ENCODE results near the gene LRRC59. TPM values are rescaled to one million over a fixed set of nuclear protein-coding genes. Genes with fewer than 3 reads are reported as not detected.
A peak's percentile ranks its signal among the peaks of the same experiment; 100 is the strongest.

Gene LRRC59
- total and polyA plus RNA-seq, 2 of the 13 experiments (the other 11 are each of a cell fraction or from before 2014, with no cell fraction given): 87.3 to 222 TPM

DNA sequence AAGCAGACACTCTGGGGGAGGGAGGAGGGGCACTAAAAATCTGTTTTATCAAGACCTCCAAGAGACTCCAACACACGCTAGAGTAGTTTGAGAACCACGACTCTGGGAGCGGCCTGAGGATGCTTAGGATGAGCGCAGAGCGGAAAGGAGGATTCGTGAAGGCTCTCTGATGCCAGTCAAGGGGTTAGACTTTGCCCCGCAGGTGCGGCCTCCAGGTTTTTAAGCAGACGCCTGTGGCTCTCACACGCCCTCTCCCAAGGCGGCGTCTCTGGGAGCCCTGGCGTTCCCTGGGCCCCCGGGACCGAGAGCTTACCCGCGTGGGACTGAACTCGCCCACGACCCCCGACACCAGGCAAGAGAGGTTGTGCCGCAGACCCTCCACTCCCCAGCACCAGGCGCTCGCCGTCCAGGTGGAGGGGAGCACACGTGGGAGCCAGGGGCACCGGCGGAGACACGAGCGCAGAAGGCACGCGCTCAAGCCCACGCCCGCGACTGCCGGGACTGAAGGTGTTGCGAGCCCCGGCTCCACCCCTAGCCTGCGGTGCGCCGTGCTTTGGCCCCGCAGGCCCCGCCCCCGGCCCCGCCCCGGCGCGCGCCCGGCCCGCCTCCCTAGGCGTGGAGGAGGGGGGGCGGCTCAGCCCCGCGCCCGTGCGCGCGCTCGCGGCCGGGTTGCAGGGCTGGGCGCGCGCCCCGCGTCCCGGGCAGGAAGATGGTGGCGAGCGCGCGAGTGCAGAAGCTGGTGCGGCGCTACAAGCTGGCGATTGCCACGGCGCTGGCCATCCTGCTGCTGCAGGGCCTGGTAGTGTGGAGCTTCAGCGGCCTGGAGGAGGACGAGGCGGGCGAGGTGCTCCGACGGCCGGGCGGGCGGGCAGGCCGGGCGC, 51.7 kb downstream of the LRRC59 start, which contains the start of gene XYLT2 (continued):
- TF ChIP-seq, protein P1, sequence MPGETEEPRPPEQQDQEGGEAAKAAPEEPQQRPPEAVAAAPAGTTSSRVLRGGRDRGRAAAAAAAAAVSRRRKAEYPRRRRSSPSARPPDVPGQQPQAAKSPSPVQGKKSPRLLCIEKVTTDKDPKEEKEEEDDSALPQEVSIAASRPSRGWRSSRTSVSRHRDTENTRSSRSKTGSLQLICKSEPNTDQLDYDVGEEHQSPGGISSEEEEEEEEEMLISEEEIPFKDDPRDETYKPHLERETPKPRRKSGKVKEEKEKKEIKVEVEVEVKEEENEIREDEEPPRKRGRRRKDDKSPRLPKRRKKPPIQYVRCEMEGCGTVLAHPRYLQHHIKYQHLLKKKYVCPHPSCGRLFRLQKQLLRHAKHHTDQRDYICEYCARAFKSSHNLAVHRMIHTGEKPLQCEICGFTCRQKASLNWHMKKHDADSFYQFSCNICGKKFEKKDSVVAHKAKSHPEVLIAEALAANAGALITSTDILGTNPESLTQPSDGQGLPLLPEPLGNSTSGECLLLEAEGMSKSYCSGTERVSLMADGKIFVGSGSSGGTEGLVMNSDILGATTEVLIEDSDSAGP (CRISPR knock-in tag; IDR thresholded peaks at IDR 0.05; ENCODE audit: borderline replicate concordance): peak; percentile 90
- TF ChIP-seq ZNF567 (CRISPR knock-in tag; IDR thresholded peaks at IDR 0.05; ENCODE audit: borderline replicate concordance): no peak
- no peak for TF ChIP-seq ZNF589 (CRISPR knock-in tag; conservative IDR thresholded peaks at IDR 0.05)
- 0 out of 2 replicates have a peak, but pooled peaks have one; percentile 5 for TF ChIP-seq ZNF329 (CRISPR knock-in tag; IDR thresholded peaks at IDR 0.05; ENCODE audit: low read depth)
- TF ChIP-seq ZNF350 (CRISPR knock-in tag; IDR thresholded peaks at IDR 0.05; ENCODE audit: borderline replicate concordance, low read depth): peak; percentile 33; the same call in 1 of the 2 replicates
- TF ChIP-seq EEA1 (CRISPR knock-in tag; IDR thresholded peaks at IDR 0.05; ENCODE audit: borderline replicate concordance): 0 out of 2 replicates have a peak, but pooled peaks have one; percentile 18
- TF ChIP-seq, protein P2, sequence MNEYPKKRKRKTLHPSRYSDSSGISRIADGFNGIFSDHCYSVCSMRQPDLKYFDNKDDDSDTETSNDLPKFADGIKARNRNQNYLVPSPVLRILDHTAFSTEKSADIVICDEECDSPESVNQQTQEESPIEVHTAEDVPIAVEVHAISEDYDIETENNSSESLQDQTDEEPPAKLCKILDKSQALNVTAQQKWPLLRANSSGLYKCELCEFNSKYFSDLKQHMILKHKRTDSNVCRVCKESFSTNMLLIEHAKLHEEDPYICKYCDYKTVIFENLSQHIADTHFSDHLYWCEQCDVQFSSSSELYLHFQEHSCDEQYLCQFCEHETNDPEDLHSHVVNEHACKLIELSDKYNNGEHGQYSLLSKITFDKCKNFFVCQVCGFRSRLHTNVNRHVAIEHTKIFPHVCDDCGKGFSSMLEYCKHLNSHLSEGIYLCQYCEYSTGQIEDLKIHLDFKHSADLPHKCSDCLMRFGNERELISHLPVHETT (CRISPR knock-in tag; conservative IDR thresholded peaks at IDR 0.05): 0 out of 2 replicates have a peak, but pooled peaks have one; percentile 3
- no peak for TF ChIP-seq HMGA1 (CRISPR knock-in tag; conservative IDR thresholded peaks at IDR 0.05)
- TF ChIP-seq, protein P3, sequence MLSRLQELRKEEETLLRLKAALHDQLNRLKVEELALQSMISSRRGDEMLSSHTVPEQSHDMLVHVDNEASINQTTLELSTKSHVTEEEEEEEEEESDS (CRISPR knock-in tag; IDR thresholded peaks at IDR 0.05; ENCODE audit: borderline replicate concordance): no peak
- TF ChIP-seq, protein P4, sequence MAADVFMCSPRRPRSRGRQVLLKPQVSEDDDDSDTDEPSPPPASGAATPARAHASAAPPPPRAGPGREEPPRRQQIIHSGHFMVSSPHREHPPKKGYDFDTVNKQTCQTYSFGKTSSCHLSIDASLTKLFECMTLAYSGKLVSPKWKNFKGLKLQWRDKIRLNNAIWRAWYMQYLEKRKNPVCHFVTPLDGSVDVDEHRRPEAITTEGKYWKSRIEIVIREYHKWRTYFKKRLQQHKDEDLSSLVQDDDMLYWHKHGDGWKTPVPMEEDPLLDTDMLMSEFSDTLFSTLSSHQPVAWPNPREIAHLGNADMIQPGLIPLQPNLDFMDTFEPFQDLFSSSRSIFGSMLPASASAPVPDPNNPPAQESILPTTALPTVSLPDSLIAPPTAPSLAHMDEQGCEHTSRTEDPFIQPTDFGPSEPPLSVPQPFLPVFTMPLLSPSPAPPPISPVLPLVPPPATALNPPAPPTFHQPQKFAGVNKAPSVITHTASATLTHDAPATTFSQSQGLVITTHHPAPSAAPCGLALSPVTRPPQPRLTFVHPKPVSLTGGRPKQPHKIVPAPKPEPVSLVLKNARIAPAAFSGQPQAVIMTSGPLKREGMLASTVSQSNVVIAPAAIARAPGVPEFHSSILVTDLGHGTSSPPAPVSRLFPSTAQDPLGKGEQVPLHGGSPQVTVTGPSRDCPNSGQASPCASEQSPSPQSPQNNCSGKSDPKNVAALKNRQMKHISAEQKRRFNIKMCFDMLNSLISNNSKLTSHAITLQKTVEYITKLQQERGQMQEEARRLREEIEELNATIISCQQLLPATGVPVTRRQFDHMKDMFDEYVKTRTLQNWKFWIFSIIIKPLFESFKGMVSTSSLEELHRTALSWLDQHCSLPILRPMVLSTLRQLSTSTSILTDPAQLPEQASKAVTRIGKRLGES (CRISPR knock-in tag; IDR thresholded peaks at IDR 0.05; ENCODE audit: borderline replicate concordance): no peak; the same call in 1 of the 2 replicates
- peak; percentile 63; the same call in 1 of the 2 replicates for TF ChIP-seq EED (CRISPR knock-in tag; IDR thresholded peaks at IDR 0.05)
- peak; percentile 11 for TF ChIP-seq TEAD3 (CRISPR knock-in tag; optimal IDR thresholded peaks at IDR 0.05; ENCODE audit: borderline replicate concordance)
- TF ChIP-seq ZNF143 (CRISPR knock-in tag; IDR thresholded peaks at IDR 0.05): peak; percentile 39; the same call in 1 of the 2 replicates
- TF ChIP-seq, protein P5, sequence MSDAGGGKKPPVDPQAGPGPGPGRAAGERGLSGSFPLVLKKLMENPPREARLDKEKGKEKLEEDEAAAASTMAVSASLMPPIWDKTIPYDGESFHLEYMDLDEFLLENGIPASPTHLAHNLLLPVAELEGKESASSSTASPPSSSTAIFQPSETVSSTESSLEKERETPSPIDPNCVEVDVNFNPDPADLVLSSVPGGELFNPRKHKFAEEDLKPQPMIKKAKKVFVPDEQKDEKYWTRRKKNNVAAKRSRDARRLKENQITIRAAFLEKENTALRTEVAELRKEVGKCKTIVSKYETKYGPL (CRISPR knock-in tag; IDR thresholded peaks at IDR 0.05): no peak
- peak; percentile 16; the same call in 1 of the 2 replicates for TF ChIP-seq ZNF614 (CRISPR knock-in tag; IDR thresholded peaks at IDR 0.05; ENCODE audit: borderline replicate concordance)
- TF ChIP-seq ISL2 (CRISPR knock-in tag; IDR thresholded peaks at IDR 0.05): peak; percentile 76
- TF ChIP-seq, protein P6, sequence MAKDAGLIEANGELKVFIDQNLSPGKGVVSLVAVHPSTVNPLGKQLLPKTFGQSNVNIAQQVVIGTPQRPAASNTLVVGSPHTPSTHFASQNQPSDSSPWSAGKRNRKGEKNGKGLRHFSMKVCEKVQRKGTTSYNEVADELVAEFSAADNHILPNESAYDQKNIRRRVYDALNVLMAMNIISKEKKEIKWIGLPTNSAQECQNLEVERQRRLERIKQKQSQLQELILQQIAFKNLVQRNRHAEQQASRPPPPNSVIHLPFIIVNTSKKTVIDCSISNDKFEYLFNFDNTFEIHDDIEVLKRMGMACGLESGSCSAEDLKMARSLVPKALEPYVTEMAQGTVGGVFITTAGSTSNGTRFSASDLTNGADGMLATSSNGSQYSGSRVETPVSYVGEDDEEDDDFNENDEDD (CRISPR knock-in tag; IDR thresholded peaks at IDR 0.05; ENCODE audit: borderline replicate concordance): peak; percentile 62; the same call in 1 of the 2 replicates
- TF ChIP-seq, protein P7, sequence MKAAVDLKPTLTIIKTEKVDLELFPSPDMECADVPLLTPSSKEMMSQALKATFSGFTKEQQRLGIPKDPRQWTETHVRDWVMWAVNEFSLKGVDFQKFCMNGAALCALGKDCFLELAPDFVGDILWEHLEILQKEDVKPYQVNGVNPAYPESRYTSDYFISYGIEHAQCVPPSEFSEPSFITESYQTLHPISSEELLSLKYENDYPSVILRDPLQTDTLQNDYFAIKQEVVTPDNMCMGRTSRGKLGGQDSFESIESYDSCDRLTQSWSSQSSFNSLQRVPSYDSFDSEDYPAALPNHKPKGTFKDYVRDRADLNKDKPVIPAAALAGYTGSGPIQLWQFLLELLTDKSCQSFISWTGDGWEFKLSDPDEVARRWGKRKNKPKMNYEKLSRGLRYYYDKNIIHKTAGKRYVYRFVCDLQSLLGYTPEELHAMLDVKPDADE (CRISPR knock-in tag; IDR thresholded peaks at IDR 0.05): peak; percentile 79; the same call in 1 of the 2 replicates

All from HepG2 (cell line).